GM21423 (cell line): ENCODE results near the gene SEMA3B.
"Not testable (repeated sequence)": the region's sequence is repeated elsewhere in the genome, so short reads cannot be mapped to it uniquely, and the experiment has no call there.

ENCODE experiments used
- ATAC-seq: cut with Tn5 transposase; IDR thresholded peaks from one replicate; pipeline ENCODE4 v1.9.1; 2021; ENCODE audit warnings: mild to moderate bottlenecking, moderate library complexity; ENCODE audit not compliant: unreplicated experiment

SEMA3B gene

DNA sequence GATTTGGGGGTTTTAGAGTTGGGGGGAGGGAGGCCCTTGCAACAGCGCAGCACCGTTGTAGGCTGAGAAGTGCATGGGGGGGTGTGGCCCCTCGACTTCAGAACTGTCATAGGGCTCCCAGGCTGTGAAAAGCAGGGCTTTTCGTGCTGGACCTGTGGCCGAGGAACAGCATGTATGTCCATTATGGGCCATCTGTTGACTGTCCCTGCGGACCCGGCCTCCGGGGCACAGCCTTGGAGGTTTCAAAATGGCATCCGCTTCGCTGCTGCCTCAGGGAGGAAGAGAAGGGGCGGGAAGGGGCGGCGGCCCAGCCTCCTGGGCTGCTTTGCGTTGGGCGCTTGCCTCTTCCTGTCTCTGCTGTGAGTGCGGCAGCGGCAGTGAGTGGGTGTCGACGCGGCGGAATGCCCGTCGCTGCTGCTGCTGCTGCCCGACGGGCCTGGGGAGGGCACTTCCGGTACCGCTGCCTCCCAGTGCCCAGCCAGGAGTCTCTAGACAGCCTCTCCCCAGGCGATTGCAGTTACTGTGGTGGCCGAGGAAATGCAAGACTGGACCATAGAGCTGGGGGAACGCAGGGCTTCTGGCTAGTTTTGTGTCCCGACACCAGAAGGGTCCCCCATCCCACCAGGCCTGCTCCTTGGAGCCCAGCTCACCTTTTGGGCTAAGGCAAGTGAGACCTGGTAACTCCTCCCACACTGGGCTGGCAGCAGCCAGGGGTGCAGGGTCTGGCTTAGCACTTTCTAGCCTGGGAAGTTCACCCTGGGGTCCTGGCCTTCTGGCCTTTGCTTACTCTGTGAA, 31.0 kb upstream of the SEMA3B start:
- ATAC-seq: peak; percentile 34

GRCh38 chr3:50238549-50239026, 30.4 kb upstream of the SEMA3B start:
- no peak for ATAC-seq

DNA sequence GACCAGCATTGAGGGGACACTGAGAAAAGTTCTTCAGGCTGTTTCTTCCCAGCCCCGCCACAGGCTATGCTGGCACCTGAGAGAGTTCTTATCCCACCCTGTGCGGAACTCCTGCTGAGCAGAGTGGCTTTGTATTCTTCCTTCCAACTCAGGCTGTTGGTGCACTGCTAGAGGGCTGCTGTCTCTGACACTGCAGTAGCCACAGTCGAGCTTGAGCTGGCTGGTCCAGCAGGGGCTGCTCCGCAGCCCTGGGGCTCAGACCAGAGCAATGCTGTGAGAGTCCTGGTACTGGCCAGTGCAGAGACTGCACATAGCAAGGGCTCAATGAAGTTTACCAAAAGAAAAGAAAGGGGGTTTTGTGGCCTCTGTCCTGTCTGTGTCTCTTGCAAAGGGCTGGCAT, 29.3 kb upstream of the SEMA3B start:
- ATAC-seq: no peak

GRCh38 chr3:50241163-50241562, 27.8 kb upstream of the SEMA3B start:
- no peak for ATAC-seq

DNA sequence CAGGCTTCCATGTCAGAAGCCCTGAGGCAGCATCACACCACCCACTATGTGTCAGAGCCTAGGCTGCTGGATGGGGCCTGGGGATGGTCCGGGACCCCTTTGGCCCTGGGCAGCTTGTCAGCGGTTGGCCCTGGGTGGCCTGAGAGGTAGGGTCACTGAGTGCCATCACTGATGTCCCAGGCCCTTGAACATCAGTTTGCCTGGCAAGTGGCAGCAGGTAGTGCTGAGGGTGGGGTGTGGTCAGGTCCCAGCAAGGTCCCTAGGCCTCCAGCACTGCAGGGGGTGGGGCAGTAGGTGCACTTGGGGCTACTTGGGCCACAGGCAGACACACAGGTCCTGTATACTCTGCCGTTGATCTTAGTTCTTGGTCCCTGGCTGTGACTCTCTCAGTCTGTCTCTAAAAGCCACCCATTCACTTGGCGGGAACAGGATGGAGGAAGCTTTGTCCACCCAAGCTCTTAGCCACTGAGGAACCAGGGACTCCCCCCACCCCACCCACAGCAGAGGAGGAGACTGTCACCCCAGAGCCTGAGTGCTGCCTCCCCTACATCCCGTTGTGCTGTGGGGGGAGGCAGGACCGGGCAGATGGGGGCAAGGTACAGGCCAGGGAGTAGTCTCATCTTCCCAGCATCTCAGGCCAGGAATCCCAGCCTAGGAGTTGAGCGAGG, 27.1 kb upstream of the SEMA3B start:
- ATAC-seq: no peak

DNA sequence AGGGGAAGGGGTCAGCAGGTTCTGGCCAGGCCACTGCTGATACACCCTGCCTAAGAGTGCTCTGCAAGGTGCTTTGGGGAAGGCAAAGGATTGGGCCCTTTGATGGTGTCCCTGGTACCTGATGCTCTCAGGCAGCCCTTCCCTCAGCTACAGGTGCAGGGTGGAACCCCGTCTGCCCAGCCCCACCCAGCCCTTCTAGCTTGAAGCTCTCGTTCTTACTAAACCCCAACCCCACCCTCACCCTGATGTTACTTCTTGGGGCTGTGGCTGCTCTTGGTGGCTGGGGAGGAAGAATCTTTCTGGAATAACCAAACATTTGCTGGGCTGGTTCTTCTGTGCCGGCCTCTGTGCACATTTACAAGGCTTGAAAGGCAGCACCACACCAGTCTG, 26.6 kb upstream of the SEMA3B start:
- ATAC-seq: no peak

GRCh38 chr3:50242851-50243542, 25.9 kb upstream of the SEMA3B start:
- ATAC-seq: no peak

DNA sequence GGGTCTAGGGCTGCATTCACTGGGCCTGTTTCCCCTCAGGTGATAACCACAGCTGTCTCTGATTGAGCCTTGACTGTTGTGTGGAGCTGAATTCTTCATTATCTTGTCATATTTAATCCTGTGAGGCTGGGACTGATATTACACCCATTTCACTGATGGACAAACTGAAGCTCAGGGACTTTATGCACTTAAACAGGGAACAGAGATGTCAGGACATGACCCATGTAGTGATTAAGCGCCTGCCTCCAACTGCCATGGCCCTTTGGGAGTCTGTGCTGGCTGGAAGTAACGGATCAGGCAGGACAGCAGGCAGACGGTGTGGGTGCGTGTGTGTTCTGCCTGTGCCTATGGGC, 25.4 kb upstream of the SEMA3B start:
- no peak for ATAC-seq

DNA sequence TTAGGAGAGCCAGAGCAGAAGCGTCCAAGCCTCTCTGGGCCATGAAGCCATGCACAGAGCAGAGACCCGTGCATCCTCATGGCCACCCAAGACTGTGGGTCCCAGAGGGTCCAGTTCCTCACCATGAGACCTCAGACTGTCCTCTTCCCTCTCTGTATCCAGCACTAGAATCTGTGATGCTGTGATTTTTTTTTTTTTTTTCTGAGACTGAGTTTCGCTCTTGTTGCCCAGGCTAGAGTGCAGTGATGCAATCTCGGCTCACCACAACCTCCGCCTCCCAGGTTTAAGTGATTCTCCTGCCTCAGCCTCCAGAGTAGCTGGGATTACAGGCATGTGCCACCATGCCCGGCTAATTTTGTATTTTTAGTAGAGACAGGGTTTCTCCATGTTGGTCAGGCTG, 24.1 kb upstream of the SEMA3B start:
- not testable (repeated sequence) for ATAC-seq

DNA sequence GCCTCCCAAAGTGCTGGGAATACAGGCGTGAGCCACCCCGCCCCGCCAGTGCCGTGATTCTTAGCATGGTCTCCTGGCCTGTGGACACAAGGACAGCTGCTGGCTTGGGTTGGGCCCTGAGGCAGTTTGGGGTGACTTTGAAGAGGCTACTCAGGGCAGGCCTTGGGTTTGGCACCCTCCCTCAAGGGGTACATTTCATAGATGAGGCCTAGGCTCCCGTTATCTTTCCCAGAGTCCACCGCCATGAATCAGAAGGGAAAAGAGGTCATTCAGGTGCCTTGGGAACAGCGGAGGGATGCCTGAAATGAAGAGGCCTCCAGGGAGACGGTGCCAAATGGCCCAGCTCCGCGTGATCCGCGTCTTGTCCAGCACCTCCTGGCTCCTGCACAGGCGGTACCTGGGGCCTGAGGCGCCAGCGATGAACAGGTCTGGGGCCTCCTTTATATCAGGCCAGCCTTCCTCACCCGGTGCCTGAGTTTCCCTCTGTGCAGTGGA, 23.6 kb upstream of the SEMA3B start:
- ATAC-seq: no peak

DNA sequence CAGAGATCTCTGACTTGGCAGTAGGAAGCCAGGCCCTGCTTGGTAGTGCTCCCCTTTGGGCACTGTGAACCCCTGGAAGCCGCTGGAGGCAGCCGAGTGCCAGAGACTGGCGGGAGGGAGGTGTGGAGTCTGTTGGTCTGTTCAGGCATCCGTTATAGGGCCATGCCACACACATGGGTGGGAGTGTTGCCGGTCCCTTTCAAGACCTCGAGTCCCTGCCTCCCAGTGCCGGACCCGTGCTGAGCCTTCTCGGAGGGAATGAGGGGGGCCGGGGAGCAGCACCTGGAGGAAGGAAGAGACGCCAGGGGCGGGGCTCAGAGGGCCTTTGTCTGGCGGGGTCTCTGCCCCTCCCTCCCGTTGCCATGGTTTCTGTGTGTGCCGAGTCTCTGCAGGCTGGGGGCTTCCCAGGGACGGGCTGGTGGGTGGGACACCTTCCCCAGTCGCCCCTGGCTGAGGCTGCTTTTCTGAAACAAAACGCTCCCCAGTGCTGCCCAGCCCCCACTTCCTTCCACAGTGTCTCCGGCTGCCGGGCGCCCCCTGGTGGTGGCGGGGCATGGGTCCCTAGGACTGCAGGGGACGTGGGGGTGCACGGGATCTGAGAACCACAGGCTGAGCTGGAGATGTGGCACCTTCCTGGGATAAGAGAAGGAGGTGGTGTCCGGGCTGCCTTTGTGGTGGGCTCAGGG, 23.0 kb upstream of the SEMA3B start:
- ATAC-seq: peak; percentile 63

GRCh38 chr3:50246517-50246954, 22.4 kb upstream of the SEMA3B start:
- ATAC-seq: peak; percentile 44

GRCh38 chr3:50248387-50248786, 20.6 kb upstream of the SEMA3B start:
- no peak for ATAC-seq

DNA sequence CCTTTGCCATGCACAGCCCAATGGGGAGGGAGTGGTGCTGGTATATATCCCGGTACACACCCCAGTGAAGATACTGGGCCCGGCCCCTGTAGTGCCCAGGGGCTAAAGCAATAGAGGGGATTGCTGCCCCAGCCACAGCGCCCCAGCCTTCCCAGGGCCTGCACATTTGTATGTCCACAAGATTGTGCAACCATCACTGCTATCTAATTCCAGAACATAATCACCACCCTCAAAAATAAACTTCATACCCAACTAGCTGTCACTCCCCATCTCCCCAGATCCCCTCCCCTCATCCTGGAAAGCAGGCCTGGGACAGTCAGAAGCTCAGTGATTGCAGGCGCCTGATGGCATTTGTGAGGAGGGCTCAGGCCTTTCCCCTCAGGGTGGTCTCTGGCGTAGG, 19.5 kb upstream of the SEMA3B start:
- ATAC-seq: no peak

GRCh38 chr3:50250514-50250913, 18.4 kb upstream of the SEMA3B start:
- ATAC-seq: no peak

GRCh38 chr3:50251220-50251619, 17.7 kb upstream of the SEMA3B start:
- ATAC-seq: no peak

DNA sequence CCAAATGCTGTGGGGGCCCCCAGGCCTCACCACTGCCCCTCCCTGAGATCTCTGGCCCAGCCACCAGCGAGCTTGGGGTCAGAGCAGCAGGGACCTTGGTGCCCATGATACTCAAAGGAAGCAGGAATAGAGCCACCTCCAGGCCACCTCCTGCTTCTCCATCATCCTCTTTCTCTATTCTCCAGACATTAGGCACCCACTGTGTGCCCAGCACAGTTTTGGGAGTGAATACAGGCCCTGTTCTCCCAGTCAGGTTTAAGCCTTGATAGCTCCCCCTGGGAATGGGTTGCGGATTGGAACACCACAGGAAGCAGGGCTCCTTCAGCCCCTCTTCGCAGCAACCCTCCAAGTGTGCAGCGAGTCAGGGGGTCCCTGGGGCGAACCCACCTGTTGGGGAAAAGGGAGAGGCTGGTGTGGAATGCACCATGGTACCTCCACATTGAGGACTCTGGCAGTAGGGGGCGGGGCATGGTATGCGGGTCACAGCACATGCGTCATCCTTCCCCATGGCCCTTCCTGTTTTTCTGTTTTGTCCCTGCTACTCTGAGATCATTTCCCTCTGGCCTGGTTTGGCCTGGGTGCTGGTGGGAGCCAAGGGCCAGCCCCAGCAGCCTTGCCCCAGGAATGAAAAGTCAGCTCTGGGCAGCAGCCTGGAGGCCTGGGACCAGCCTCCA, 14.2 kb upstream of the SEMA3B start:
- ATAC-seq: no peak

DNA sequence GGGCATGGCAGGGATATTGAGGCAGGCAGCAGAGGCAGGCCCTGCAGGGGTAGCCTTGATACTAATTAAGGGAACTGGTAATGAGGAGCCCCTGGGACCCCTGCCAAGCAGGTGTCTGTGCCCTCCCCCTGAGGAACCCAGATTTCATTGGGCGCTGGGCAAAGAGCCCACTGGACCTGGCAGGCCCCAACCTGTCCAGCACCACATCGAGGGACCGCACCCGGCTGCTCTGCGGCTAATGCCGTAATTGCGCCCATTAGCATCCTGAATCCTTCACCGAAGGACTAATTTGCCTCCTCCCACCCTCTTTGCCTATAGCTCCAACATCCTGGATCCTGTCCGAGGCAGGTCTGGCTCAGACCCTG, 13.7 kb upstream of the SEMA3B start:
- ATAC-seq: no peak

DNA sequence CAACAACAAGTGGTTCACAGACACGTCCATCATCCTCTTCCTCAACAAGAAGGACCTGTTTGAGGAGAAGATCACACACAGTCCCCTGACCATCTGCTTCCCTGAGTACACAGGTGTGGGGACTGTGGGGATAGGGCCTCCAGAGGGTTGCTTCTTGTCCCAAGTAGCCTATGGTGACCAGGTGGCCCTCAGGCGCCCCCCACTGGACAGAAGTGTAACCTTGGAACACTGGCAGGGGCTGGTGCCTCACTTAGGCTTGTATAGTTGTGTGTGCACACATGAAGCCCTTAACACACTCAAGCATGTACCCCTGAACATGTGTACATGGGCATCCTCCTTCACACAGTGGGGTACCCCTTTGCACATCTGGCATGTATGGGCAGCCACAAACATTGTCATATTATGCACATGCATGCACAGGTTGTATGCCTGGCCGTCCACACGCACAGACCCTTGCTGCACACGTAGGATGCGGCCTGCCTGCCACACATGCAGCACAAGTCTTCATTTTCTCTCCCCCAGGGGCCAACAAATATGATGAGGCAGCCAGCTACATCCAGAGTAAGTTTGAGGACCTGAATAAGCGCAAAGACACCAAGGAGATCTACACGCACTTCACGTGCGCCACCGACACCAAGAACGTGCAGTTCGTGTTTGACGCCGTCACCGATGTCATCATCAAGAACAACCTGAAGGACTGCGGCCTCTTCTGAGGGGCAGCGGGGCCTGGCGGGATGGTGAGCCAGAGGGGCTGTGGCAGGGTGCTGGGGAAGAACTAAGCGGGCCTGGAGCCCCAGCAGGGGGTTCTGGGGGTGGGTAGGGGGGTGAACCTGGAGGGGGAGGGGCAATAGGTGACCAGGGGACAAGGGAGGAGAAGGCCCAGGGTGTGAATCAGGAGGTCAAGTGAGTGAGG, 11.7 kb upstream of the SEMA3B start:
- ATAC-seq: no peak
